ENCODE data around the gene TMOD1.
"Not testable (repeated sequence)": the region's sequence is repeated elsewhere in the genome, so short reads cannot be mapped to it uniquely, and the experiment has no call there.

TMOD1 gene

DNA sequence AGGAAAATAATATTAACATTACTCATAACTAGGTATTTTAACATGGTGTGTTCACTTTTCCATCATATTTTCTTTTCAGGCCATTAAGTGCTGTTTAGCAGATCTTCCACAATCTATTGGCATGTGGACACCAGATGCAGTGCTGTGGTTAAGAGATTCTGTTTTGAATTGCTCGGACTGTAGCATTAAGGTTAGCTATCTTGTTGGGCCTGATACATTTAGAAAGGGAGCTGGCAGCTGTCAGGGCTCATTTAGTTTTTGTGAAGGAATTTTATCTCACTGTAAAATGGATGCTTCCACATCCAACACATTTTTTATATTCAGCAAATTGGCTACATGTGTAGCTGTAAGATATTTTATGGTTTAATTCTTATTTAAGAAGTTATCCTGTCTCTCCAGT lies 20.7 kb upstream of the TMOD1 start:
- no peak overlapping the region for H3K4me3 Mint-ChIP-seq
- H3K27ac Mint-ChIP-seq, result no peak overlapping the region
- peaks cover 42% of the 10 kb centered on the region for H3K36me3 Mint-ChIP-seq (ENCODE audit: low read depth)
- no peaks in the 10 kb centered on the region for H3K4me1 Mint-ChIP-seq (ENCODE audit: low read depth)
- no peaks in the 10 kb centered on the region for H3K9me3 Mint-ChIP-seq
- no peaks in the 10 kb centered on the region for H3K27me3 Mint-ChIP-seq

DNA sequence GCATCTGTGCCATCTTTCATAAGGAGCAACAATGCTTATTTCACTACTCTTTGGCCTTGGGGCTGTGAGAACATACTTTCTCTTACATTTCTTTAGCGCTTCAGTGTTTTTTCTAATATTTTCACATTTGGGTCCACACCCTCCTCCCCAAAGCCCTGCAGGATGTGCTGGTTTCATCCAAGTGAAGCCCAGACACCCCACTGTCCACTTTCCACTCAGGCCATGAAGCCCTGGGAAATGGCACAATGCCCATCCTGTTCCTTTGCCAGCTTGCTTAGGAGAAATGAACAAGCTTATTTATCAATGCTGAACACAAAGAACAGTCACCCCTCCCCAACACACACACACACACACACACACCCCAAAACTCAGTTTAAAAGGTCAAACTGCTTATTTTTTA lies 17.3 kb upstream of the TMOD1 start:
- no peaks in the 10 kb centered on the region for H3K27me3 Mint-ChIP-seq
- no peaks in the 10 kb centered on the region for H3K9me3 Mint-ChIP-seq

DNA sequence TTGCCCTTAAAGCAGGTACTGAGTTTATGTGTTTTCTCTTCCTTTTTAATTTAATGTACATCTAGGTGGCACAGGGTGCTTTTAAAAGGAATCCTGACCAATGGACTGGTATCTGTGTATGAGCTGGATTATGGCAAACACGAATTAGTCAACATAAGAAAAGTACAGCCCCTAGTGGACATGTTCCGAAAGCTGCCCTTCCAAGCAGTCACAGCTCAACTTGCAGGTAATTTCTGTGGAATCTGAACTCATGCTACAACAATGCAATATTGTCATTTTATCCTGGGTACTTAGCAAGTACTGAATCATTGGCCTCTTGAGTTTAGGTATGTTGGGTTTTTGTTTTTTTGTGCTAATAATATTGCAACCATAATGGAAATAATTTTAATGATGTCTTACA lies 14.4 kb upstream of the TMOD1 start:
- no peaks in the 10 kb centered on the region for H3K9me3 Mint-ChIP-seq

More for the DNA sequence above, 17.3 kb upstream of the TMOD1 start:
- Mint-ChIP-seq H3K27ac (no peak overlapping the region), H3K4me3 (no peak overlapping the region), H3K36me3 (ENCODE audit: low read depth) (peaks cover 67% of the 10 kb centered on the region), H3K4me1 (ENCODE audit: low read depth) (no peaks in the 10 kb centered on the region)

DNA sequence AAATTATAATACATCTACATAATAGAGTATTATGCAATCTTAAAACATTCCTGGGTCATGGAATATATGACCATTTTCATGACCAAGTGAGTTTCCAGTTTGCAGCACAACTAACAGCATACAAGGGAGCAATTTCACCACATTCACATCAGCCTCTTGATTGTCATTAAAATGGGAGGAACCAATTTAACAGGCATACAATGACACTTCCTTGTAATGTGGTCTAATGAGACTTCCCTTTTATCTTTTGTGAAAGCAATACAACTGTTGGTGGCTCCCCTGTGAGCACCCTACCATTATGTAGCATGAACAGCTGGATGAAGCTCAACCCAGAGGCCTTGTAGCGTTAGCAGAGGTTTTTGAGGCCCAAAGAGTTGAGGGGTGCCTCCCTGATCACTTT lies 13.6 kb upstream of the TMOD1 start:
- Mint-ChIP-seq H3K27ac (no peak overlapping the region), H3K9me3 (no peaks in the 10 kb centered on the region), H3K4me1 (ENCODE audit: low read depth) (no peaks in the 10 kb centered on the region), H3K27me3 (no peaks in the 10 kb centered on the region), H3K4me3 (no peak overlapping the region), H3K36me3 (ENCODE audit: low read depth) (peaks cover 61% of the 10 kb centered on the region)

More for the DNA sequence above, 14.4 kb upstream of the TMOD1 start:
- no peak overlapping the region for H3K4me3 Mint-ChIP-seq
- H3K4me1 Mint-ChIP-seq (ENCODE audit: low read depth), result no peaks in the 10 kb centered on the region
- H3K27me3 Mint-ChIP-seq, result no peaks in the 10 kb centered on the region
- H3K36me3 Mint-ChIP-seq (ENCODE audit: low read depth), result peaks cover 62% of the 10 kb centered on the region
- no peak overlapping the region for H3K27ac Mint-ChIP-seq

DNA sequence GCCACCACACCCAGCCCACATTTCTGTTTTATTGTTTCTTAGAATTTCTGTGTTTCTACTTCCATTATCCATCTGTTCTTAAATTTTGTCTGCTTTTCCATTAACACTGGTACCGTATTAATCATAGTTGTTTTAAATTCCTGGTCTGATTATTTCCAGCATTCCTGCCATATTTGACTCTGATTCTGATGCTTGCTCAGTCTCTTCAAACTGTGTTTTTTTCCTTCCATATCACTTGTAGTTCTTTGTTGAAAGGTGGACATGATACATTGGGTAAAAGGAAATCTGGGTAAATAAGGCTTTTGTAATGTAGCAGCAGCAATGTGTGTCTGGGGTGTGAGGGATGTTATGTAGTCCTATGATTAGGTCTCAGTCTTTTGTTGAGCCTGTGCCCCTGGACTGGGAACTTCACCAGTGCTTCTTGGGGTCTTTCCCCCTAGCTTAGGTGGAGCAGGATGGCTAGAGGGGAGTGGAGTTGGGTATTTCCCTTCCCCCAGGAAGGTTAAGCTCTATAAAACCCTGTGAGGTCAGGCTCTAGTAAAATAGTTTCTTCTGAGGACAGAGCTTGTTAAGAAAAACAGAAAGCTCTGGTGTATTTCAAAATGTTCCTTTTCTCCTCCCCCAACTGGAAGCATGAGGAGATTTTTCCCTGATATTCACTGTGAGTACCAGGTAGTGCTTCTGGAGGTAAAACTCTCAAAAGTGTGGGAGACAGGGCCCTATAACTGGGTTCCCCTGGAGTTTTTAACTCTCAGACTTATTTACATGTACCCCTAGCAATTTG lies 10.1 kb upstream of the TMOD1 start:
- Mint-ChIP-seq H3K4me3 (no peak overlapping the region), H3K27ac (no peak overlapping the region), H3K27me3 (no peaks in the 10 kb centered on the region), H3K36me3 (ENCODE audit: low read depth) (peaks cover 54% of the 10 kb centered on the region), H3K4me1 (ENCODE audit: low read depth) (no peaks in the 10 kb centered on the region), H3K9me3 (no peaks in the 10 kb centered on the region)

DNA sequence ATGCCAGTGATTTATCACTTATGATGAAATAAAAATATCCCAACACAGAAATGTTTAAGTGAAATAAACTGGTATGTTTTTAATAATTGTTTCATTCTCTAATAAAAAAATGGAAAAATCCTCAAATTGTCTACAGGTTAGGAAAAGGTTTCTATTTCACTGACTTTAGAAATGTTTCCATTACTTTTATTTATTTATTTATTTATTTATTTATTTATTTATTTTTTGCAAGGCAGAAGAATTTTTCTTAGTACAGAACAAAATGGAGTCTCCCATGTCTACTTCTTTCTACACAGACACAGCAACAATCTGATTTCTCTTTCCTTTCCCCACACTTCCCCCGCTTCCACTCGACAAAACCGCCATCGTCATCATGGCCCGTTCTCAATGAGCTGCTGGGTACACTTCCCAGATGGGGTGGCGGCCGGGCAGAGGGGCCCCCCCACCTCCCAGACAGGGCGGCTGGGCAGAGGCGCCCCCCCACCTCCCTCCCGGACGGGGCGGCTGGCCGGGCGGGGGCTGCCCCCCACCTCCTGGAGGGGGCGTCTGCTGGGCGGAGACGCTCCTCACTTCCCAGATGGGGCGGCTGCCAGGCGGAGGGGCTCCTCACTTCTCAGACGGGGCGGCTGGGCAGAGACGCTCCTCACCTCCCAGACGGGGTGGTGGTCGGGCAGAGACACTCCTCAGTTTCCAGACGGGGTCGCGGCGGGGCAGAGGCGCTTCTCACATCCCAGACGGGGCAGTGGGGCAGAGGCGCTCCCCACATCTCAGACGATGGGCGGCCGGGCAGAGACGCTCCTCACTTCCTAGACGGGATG lies 3.7 kb upstream of the TMOD1 start:
- H3K4me1 Mint-ChIP-seq (ENCODE audit: low read depth), result peaks cover 11% of the 10 kb centered on the region
- H3K27ac Mint-ChIP-seq, H3K9me3 Mint-ChIP-seq, H3K4me3 Mint-ChIP-seq: not testable (repeated sequence)
- peaks cover 26% of the 10 kb centered on the region for H3K27me3 Mint-ChIP-seq
- peaks cover 18% of the 10 kb centered on the region for H3K36me3 Mint-ChIP-seq (ENCODE audit: low read depth)

DNA sequence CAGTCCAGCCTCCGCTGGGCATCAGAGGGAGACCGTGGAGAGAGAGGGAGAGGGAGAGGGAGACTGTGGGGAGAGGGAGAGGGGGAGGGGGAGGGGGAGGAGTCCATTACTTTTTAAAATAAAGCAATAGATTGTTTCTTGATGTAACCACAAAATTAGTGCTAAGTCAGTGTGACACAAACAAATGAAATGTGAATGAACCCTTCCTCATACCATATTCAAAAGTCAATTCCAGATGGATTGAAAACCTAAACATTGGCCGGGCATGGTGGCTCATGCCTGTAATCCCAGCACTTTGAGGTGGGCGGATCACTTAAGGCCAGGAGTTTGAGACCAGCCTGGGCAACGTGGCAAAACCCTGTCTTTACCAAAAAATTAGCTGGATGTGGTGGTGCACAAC lies 2.6 kb upstream of the TMOD1 start:
- peaks cover 18% of the 10 kb centered on the region for H3K36me3 Mint-ChIP-seq (ENCODE audit: low read depth)
- H3K4me3 Mint-ChIP-seq, H3K27ac Mint-ChIP-seq, H3K9me3 Mint-ChIP-seq: not testable (repeated sequence)
- H3K4me1 Mint-ChIP-seq (ENCODE audit: low read depth), result peaks cover 17% of the 10 kb centered on the region
- peaks cover 37% of the 10 kb centered on the region for H3K27me3 Mint-ChIP-seq

DNA sequence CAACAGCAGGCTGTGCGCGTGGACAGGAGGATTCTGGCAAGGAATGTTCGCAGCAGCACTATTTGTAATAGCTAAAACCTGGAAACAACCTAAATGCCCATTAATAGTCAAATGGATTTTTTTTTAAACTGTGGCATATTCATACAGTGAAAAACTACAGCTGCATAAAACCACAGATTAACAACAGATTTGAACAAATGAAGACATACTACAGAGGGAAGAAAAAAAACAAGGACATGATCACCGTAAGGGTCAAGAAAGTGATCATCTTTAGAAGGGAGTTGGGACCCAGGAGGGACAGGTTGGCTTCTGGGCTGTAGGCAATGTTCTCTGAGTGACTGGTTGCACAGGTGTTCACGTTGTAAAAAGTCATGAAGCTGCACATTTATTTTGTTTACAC lies 1.2 kb upstream of the TMOD1 start:
- Mint-ChIP-seq H3K4me3 (peak overlapping the region; percentile 17), H3K4me1 (ENCODE audit: low read depth) (peaks cover 17% of the 10 kb centered on the region), H3K27ac (no peak overlapping the region), H3K9me3 (no peaks in the 10 kb centered on the region), H3K36me3 (ENCODE audit: low read depth) (peaks cover 18% of the 10 kb centered on the region), H3K27me3 (peaks cover 49% of the 10 kb centered on the region)

DNA sequence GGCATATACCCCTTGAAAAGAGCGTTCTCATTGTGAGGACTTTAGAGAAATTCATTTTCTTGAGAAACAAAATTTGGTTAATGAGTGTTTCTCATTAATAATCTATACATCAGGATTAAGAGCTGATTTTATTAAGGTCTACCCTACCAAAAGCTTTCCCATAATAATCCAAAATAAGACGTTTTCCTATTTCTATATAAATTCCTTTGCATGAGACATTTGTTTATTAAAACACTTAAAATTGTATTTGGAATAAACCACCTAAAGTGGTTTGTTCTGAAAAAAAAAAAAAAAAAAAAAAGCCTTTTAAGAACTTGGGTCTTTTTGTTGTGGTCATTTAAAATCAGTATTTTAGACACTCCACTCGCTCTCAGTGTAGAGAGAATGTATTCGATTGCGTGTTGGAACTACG lies 695 bp upstream of the TMOD1 start:
- H3K4me3 Mint-ChIP-seq, result peak overlapping the region; percentile 72
- peaks cover 14% of the 10 kb centered on the region for H3K36me3 Mint-ChIP-seq (ENCODE audit: low read depth)
- H3K27me3 Mint-ChIP-seq, result peaks cover 49% of the 10 kb centered on the region
- peak overlapping the region; percentile 71 for H3K27ac Mint-ChIP-seq
- peaks cover 17% of the 10 kb centered on the region for H3K4me1 Mint-ChIP-seq (ENCODE audit: low read depth)
- H3K9me3 Mint-ChIP-seq, result no peaks in the 10 kb centered on the region

DNA sequence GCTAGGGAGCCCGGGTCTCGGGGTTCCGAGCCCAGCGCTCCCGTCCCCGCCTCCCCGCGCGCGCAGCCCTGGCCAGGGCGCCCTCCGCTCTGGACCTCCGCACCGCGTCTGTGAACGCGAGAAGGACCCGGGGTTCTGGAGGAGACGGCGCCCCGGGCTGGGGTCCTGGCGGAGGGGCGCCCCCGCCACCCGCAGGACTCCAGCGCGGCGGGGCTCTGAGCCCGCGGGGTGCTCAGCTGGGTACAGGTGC lies 431 bp downstream of the TMOD1 start:
- peaks cover 5% of the 10 kb centered on the region for H3K36me3 Mint-ChIP-seq (ENCODE audit: low read depth)

DNA sequence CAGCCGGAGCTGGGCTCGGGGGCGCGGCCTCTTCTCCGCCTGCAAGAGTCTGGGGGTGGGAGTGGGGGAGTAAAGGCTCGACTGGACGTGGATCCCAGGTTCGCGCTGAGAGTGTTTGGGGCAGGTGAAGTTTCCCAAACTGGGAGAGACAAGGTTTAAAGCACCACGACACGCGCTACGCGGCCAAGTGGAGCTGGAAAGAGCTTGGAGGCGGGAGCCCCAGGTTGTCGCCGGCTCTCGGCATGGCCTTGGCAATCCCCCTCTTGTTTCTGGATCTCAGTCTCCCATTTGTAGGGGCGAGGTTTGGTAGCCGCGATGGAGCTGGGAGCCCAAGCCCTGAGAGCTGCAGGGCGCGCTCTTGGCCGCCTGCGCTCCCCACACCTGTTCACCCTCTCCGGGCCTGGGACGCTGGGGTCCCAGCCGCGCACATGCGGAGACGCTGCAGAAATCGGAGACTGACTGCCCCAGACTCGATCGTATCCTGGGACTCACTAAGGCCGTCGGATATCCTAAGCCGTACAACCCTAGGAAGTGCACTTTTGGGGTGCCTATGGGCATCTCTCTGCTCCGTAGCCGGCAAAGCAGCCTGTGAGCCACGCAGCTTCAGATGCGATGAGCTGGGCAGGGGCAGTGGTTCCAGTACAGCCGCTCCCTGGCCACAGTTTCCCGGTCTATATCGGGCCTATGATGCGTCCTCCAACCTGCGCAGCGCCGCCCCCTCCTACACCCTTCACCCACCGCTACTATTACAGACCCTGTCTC lies 937 bp downstream of the TMOD1 start:
- Mint-ChIP-seq H3K27me3 (peaks cover 49% of the 10 kb centered on the region), H3K9me3 (no peaks in the 10 kb centered on the region), H3K36me3 (ENCODE audit: low read depth) (no peaks in the 10 kb centered on the region), H3K4me1 (ENCODE audit: low read depth) (peaks cover 17% of the 10 kb centered on the region), H3K4me3 (peak overlapping the region; percentile 66), H3K27ac (no peak overlapping the region)

More for the DNA sequence above, 431 bp downstream of the TMOD1 start:
- Mint-ChIP-seq H3K27ac (no peak overlapping the region), H3K4me1 (ENCODE audit: low read depth) (peaks cover 17% of the 10 kb centered on the region), H3K9me3 (no peaks in the 10 kb centered on the region), H3K27me3 (peaks cover 49% of the 10 kb centered on the region), H3K4me3 (no peak overlapping the region)

DNA sequence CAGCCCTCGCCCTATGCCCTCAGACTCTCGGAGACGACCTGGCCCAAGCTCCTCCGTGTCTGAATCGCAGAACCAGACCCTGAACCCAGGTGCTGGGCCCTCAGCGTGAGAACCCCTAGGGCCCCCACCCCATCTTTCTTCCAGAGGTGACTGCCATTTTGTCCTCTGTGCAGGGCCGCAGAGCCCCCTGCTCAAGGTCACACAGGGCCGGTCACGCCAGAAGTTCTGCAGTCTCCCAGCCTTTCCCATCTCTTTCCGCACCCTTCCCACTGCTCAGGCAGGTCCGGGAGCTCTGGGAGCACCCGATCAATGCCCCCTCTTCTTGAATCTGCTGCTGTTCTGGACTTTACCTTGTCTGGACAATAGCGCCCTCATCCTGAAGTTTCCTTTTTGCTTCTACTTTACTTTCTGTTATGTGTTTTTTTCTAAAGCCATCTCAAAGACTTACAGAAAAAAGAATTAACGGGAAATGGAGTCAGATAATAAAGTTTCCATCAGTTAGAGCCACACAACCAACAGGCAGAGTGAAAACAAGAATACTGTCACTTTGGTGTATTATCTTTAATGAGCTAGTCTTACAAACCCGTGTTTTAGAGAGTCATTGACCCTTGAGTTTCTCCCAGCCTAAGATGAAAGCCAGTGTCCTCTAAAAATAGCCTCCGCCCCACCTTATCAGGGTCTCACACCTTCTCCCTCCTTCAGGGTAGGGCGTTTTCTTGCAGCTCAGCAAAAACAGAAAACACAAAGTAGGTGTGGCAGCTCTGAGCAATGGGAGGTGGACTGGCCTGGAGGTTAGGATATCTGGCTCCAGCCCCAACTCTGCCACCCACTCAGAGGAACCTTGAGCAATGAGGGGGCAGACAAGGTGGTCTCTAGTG lies 1.8 kb downstream of the TMOD1 start:
- Mint-ChIP-seq H3K27me3 (peaks cover 49% of the 10 kb centered on the region), H3K4me1 (ENCODE audit: low read depth) (peaks cover 17% of the 10 kb centered on the region), H3K36me3 (ENCODE audit: low read depth) (no peaks in the 10 kb centered on the region), H3K4me3 (peak overlapping the region; percentile 66), H3K9me3 (no peaks in the 10 kb centered on the region), H3K27ac (no peak overlapping the region)

DNA sequence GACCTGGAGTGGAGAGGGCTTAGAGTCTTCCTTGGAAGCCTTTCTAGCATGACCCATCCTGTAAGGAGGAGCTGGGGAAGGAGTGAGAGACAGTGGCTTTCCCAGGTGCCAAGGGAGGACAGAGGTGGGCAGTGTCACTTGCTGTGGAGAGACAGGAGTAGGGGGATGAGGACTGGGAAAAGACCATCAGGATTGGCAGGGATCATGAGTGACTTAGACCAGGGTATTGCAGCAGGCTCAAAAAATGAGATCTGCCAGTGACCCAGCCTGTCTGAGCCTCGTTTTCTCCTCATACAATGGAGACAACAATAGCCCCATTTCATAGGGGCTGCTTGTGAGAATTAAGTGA lies 2.4 kb downstream of the TMOD1 start:
- Mint-ChIP-seq H3K36me3 (ENCODE audit: low read depth) (no peaks in the 10 kb centered on the region), H3K9me3 (no peaks in the 10 kb centered on the region), H3K27ac (no peak overlapping the region), H3K4me3 (no peak overlapping the region), H3K4me1 (ENCODE audit: low read depth) (peaks cover 17% of the 10 kb centered on the region), H3K27me3 (peaks cover 49% of the 10 kb centered on the region)

DNA sequence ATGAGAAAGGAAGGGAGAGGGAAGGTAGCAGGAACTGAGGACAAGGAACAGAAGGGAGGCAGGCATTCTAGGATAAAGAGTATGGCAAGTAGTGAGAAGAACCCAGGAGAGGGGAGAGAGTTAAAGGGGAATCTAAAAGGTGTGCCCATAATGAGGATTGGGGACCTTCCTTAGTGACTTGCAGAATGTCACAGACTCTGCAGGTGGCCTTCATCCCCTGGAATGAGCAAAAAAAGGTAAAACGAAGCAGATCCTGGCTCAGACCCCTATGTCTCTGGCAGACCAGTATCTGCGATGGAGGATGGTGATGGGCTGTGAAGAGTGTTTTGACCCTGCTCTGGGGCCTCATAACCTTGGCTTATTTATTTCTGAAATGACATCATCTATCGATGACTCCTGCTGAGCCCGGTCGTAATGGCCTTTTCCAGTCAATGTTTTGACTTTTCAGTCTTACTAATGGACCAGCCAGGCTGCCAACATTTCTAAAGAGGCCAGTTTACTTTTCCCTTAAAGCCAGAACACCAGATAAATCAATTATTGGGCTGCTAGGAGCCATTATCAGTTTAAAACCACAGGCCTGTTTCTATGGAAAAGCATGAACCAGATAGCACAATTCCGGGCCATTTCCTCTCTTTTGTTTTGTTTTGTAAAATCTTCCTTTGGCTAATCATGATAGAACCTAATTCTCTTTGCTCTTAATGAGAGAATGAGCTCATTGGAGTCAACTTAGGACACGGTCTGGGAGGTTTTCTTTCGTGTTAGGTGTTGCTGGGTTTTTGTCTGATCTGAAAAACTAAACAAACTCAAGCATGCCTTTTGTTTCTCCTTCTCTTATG lies 3.1 kb downstream of the TMOD1 start:
- Mint-ChIP-seq H3K4me1 (ENCODE audit: low read depth) (peaks cover 17% of the 10 kb centered on the region), H3K4me3 (no peak overlapping the region), H3K36me3 (ENCODE audit: low read depth) (no peaks in the 10 kb centered on the region), H3K9me3 (no peaks in the 10 kb centered on the region), H3K27ac (no peak overlapping the region), H3K27me3 (peaks cover 46% of the 10 kb centered on the region)

All from stimulated activated naive CD8-positive, alpha-beta T cell treated with anti-CD3 and anti-CD28 coated beads, Interleukin-15, Interleukin-2, amounts not matched to agents 100 ng/mL and 50 ng/mL, for 24 hours (primary cell).